Fibroblast of skin of scalp (primary cell): ENCODE results near the gene STK32A. TPM values are rescaled to one million over a fixed set of nuclear protein-coding genes. Genes with fewer than 3 reads are reported as not detected.
"Not testable (repeated sequence)": the region's sequence is repeated elsewhere in the genome, so short reads cannot be mapped to it uniquely, and the experiment has no call there.

ENCODE experiments used
- DNase-seq: peaks from one replicate; pipeline ENCODE4 v3.0.0-alpha.2; 2013
- polyA plus RNA-seq, 2 experiments: library from polyadenylated mRNA; unstranded; fragments of 120-200 nt; gene quantifications; one replicate each; pipeline ENCODE4 v1.2.1, GENCODE V29; 2013; ENCODE audit not compliant: insufficient read length in 2 of 2

The STK32A gene
- 0.53 TPM for polyA plus RNA-seq (2013, experiment 1 of 2; ENCODE audit: insufficient read length)
- 0.94 TPM for polyA plus RNA-seq (2013, experiment 2 of 2; ENCODE audit: insufficient read length)

DNA sequence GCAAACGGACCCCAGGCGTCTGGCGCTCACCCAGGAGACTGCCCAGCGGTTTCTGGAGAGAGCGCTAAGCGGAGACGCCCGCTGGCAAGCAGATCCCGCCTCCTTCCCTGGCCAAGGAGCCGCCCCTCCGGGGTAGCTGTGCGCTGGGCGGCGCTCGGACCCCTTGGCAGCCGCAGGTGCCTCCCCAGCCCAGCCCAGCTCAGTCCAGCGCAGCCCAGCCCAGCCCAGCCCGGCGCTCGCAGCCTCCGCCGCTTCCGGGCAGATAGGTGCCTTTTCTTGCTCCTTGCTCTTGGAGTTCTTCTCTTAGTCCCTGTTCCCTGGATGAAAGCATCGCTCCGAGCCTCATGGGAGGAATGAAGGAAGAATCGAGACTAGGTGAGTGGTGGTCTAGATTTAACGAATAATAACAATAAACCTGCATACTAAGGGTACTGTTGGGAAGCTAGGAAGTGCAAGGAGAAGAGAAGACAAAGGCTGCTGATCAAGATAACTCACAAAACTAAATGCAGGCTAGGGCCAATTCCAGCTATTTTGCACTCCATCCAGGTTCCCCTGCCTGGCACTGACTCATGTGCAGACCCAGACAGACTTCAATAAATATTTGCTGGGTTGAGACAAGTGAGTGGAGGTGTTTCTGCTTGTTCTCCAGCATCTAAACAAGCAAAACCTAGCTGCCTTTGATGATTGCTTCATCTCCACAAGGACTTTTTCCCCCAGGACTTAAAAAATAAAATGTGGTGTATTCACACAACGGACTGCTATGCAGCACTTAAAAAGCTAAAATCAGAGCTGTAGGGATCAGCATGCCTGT lies at the start of gene STK32A:
TSS of gene STK32A (plus strand) at position 202 of the 811 bp plus-strand sequence. CDS start 4,609 bp downstream, outside the sequence.
- DNase-seq, result peak; percentile 2

DNA sequence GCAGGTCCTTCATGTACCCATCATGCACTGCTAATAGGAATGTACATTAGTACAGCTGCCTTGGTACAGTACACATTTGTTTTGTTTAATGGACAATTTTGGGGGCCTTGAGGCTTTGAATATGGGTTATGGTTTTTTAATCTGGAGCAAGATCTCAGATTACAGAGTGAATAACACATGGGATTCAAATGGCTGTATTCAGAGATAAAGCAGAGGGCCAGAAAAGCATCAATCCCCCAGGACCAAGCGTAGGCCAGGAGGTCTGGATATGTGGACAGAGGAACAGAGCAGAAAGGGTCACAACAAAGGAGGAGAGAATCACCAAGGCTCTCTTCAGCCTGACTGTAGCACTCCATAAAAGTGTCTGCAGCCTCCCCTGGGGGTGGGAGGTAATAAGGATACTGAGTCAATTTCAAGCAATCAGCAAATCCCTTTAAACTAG lies 47.7 kb upstream of the STK32A start:
- DNase-seq, result no peak

- DNase-seq, result peak; percentile 67
These were observed 46.4 kb upstream of the STK32A start for GRCh38 chr5:147188200-147189108.

- DNase-seq, result no peak
These were observed 45.8 kb upstream of the STK32A start for GRCh38 chr5:147189109-147189424.

- peak; percentile 7 for DNase-seq
These were observed 44.5 kb upstream of the STK32A start for GRCh38 chr5:147190331-147190730.

DNA sequence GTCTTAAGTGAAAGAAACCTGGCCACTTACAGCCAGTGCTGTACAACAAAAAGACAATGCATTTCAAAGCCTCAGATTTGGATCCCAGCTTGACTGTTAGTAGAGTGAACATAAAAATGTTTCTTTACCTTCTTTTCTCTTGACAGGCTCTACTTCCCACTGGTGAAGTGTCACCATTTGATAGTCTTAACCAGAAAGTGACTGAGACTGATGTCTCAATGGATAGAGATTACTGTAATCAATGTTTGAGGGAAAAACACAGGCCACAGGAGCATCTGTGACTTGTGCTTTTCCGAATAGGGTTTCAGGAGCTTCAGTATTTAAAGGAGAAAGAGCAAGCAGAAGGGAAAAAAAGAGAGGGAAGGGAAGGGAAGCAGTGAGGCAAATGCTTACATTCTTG lies 41.7 kb upstream of the STK32A start:
- DNase-seq, result no peak

DNA sequence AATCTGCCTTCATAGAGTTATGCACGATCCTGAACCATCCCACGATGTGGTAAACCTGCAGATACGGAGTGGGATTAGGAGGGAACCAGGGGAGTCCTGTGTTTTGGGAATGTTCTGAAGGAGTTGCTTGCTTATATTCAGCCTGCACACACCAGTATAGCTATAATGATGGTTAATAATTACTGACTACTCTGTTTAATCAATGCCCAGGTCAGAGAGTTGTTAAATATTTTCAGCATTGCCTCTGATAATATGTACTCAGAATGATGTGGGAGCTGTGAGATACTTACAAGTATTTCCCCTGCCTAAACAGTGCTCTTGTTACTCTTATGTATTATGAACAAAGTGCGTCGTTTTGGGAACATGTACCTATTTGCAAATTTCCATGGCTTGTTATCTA lies 34.8 kb upstream of the STK32A start:
- DNase-seq, result no peak

DNA sequence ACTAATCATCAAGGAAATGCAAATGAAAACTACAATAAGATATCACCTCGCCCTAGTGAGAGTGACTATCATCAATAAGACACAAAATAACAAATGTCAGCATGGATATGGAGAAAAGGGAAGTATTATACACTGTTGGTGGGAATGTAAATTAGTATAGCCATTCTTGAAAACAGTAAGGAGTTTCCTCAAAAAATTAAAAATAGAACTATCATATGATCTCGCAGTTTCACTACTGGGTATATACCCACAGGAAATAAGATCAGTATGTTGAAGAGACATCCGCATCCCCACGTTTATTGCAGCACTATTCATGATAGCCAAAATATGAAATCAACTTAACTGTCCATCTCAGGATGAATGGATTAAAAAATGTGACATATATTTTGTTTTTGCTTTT lies 31.6 kb upstream of the STK32A start:
- no peak for DNase-seq

DNA sequence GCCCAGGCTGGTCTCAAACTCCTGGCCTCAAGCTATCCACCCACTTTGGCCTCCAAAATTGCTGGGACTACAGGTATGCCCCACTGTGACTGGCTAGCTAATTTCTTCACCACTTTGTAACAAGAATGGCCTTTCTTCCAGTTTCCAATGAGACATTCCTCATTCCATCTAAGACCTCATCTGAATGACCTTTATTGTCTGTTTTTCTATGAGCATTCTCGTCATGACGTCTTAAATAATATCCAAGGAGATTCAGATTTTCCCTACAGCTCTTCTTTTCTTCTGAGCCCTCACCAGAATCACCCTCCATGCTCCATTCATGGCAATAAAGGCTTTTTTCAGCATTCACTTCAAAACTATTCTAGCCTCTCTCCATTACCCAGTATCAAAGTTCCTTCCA lies 30.2 kb upstream of the STK32A start:
- DNase-seq, result no peak

DNA sequence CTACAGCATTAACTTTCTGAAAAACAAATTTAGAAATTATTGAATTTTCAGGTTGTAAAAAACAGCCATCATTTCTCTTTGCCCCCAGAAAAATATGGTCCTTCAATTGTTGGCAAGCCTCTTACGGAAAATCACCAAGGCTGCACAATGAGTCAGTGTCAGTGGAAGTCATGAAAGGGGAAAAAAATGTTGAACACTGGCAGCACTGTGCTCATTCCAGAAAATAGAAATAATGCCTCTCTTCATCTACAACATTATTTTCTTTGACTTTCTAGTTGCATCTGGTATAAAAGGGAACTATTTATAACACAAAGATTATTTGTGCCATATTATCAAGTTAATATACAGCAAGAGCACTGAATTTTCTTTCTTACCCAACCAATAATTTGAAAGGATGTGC lies 26.7 kb upstream of the STK32A start:
- DNase-seq, result no peak

- DNase-seq, result peak; percentile 8
These were observed 18.2 kb upstream of the STK32A start for GRCh38 chr5:147216552-147217154.

GRCh38 chr5:147223343-147223742 lies 11.5 kb upstream of the STK32A start:
- DNase-seq, result no peak

DNA sequence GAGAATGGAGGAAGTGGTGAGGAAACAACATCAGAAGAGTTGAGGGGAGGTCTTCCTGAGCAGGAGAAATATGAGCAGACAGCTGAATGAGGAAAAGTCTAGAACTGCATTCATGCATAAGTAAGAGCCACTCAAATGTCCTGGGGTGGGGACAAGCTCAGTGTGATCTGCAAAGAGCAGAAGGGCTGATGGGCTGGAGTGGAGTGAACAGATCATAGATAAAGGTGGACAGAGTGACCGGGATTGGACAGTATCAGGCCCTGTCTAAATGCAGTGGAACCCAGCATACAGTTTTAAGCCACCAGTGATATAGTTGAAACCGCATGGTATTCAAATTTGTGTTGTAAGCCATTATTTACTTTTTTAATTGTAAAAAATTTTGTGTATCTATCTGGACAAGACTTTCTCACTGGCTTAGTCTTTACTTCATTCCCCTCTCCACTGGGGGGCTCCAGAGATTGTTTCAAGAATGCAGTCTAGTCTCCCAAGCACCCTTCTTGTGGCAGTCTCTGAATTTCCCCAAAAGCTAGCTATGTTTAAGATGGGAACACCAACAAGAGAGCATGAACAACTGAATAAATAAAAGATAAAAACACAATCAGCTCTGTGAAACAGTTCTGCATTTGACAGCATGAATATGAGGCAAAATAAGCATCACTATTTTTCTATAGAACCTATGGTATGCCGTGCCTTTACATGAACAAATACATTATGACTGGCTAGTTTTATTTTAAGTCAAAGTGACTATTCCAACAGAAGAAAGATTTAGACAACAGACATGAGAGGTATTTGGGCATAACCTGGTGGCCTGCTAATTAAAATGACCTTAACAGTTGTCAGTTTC lies 10.7 kb upstream of the STK32A start:
- DNase-seq, result peak; percentile 51

GRCh38 chr5:147225938-147226337 lies 8.9 kb upstream of the STK32A start:
- no peak for DNase-seq

- DNase-seq, result no peak
These were observed 8.3 kb upstream of the STK32A start for GRCh38 chr5:147226512-147226911.

DNA sequence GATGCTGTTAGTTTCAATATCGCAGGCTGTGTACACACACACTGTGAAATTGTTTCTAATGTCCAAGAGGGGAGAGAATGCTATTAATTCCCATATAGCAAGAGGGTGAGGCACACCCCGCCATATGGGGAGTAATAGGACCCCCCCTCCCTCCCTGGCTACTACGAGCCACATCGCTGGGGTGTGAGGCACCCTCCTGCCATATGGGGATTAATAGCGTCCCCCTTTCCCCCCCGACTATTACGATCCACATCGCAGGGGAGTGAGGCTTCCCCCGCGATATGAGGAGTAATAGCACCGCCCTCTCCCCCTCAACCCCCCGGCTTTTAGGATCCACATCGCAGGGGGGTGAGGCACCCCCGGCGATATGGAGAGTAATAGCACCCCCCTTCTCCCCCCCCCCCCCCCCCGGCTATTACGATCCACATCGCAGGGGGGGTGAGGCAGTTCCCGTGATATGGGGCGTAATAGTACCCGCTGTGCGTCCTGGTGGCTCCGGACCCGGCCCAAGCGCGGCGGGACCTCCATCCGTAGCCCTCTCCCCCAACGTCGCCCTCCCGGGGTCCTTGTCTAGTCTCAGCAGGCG lies 494 bp upstream of the STK32A start:
- no peak for DNase-seq

- DNase-seq, result no peak
These were observed 5.6 kb downstream of the STK32A start for GRCh38 chr5:147240266-147240985.

- not testable (repeated sequence) for DNase-seq
These were observed 8.4 kb downstream of the STK32A start for GRCh38 chr5:147243238-147243637.

DNA sequence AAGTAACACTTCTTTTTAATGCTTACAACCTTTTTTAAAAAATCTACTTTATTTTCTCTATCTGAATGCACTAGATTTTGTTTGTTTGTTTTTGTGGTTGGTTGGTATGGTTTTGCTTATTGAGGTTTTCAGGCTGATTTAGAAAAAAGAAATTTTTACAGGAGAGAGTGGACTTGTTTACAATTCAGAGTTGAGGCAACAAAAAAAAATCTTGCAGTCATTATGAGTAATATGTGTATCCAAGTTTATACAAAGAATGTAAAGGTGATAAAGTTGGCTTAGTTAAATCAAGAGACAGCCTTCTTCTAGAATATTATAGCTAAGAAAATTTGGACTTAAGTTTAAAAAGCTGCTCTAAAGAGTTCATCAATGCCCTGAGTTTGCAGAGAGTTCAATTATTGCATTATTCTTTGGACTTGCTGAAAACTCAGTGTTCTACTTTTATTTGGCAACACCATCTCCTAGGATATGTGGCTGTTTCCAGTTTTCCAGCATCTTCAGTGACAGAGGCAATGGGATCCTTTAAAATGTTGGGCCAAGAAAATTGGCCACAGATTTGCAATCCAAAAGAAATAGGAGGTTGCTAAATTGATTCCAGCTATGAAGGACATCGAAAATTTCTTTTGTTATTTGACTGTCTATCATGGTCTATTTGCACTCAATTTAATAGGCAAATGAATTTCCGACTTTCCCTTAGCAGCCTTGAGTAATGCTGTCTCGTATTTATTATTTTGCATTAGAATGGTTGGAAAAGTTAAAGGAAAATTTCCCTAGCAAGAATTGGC lies 10.7 kb downstream of the STK32A start:
- no peak for DNase-seq

DNA sequence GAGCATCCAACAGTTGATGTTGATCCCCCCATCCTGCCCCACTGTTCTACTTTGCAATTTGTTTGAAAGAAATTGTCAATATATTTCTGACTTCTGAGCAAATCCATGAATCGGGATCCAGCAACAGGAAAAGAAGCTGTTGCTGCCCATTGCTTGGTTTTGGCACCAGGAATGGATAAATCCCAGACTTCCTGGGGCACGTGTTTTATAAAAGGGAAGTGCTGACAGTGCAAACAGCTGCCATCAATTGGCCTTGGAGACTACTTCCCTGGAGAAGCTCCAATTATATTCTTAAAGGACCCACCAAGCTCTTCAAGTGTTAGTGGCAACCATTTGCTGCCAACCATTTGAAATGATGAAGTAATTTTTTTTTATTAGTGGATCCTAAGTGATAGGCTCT lies 13.7 kb downstream of the STK32A start:
- no peak for DNase-seq
